H1 (cell line): ENCODE results near the gene IRF4. TPM values are rescaled to one million over a fixed set of nuclear protein-coding genes. Genes with fewer than 3 reads are reported as not detected.

Experiments used
- KDM1A ChIP-seq: fragments of 200-600, 300-600 bp; sonication (generic); IDR thresholded peaks from 2 replicates; pipeline ENCODE4 v1.7.1; 2016; ENCODE audit warnings: mild to moderate bottlenecking, low read length, borderline replicate concordance
- polyA plus RNA-seq, 7 experiments: library from polyadenylated mRNA; depleted of rRNA in 3 of 7; stranded (reverse) in 5 of 7; unstranded in 2 of 7; fragments of >200 nt in 5 of 7; fragments of 200-250 nt in 2 of 7; gene quantifications; 1 replicate in 5 of 7; 2 replicates in 1 of 7; 4 replicates in 1 of 7; pipeline versions ENCODE4 v1.2.1 to v1.2.3, GENCODE V29; 2011 to 2013; ENCODE audit warnings: missing spikeins in 2 of 7, mixed read lengths in 2 of 7
- total RNA-seq: library from RNA; stranded (reverse); fragmentation: NEBNext Ultra II Directional; extraction: Animal tissue kit (Norgen Biotek cat#: 25700); gene quantifications from 2 replicates; pipeline ENCODE4 v1.2.1, GENCODE V29; 2021

Gene IRF4
- total and polyA plus RNA-seq, 2 of the 8 experiments (the other 6 are each of a cell fraction or from before 2014, with no cell fraction given): 0.77 to 2.1 TPM

- TF ChIP-seq KDM1A: no peak
These were observed 36.6 kb downstream of the IRF4 start (continued) for GRCh38 chr6:428047-428603.
